Neuronal stem cell (in vitro differentiated cells): ENCODE measurements around the gene PCCB. TPM values are rescaled to one million over a fixed set of nuclear protein-coding genes. Genes with fewer than 3 reads are reported as not detected.

Experiments
- DNase-seq: peaks from one replicate; pipeline ENCODE4 v3.0.0-alpha.2; 2013; ENCODE audit warnings: low spot score
- H2AFZ ChIP-seq: one replicate; pipeline ENCODE4 v1.6.1; 2013; ENCODE audit warnings: mild to moderate bottlenecking, low read length, inconsistent platforms
- H2AK5ac ChIP-seq: 2 replicates; pipeline ENCODE4 v1.6.1; 2013; ENCODE audit warnings: low read depth, mild to moderate bottlenecking, inconsistent platforms, low read length, moderate library complexity, mixed read lengths
- H2BK120ac ChIP-seq: 2 replicates; pipeline ENCODE4 v1.6.1; 2013; ENCODE audit warnings: low read depth, mild to moderate bottlenecking, inconsistent platforms, low read length, moderate library complexity, mixed read lengths
- H2BK12ac ChIP-seq: one replicate; pipeline ENCODE4 v1.6.1; 2013; ENCODE audit warnings: low read length, inconsistent platforms
- H2BK15ac ChIP-seq: 2 replicates; pipeline ENCODE4 v1.6.1; 2013; ENCODE audit warnings: mild to moderate bottlenecking, low read length, inconsistent platforms, mixed read lengths
- H2BK5ac ChIP-seq: one replicate; pipeline ENCODE4 v1.6.1; 2013; ENCODE audit warnings: inconsistent platforms, mild to moderate bottlenecking, low read length, moderate library complexity
- H3K14ac ChIP-seq: one replicate; pipeline ENCODE4 v1.6.1; 2013; ENCODE audit warnings: low read length, inconsistent platforms
- H3K18ac ChIP-seq: 2 replicates; pipeline ENCODE4 v1.6.1; 2013; ENCODE audit warnings: low read length, inconsistent platforms
- H3K23ac ChIP-seq: 2 replicates; pipeline ENCODE4 v1.6.1; 2013; ENCODE audit warnings: low read depth, mild to moderate bottlenecking, mixed read lengths, low read length, inconsistent platforms; ENCODE audit not compliant: poor library complexity
- H3K27ac ChIP-seq: replicated peaks from 3 replicates; pipeline ENCODE4 v1.5.1; 2013; ENCODE audit warnings: low read length, inconsistent platforms
- H3K27me3 ChIP-seq, 3 experiments: 2 replicates each; pipeline ENCODE4 v1.6.1; 2013; ENCODE audit warnings: low read length in 3 of 3, mild to moderate bottlenecking in 2 of 3, inconsistent platforms in 1 of 3, low read depth in 1 of 3, mixed read lengths in 1 of 3, moderate library complexity in 1 of 3; ENCODE audit not compliant: control insufficient read depth in 3 of 3, insufficient read depth in 3 of 3
- H3K36me3 ChIP-seq, 2 donors: replicated peaks in 1 of 2; 2 replicates each; pipeline ENCODE4 v1.6.1; 2013; ENCODE audit warnings: low read length in 2 of 2; ENCODE audit not compliant: control insufficient read depth in 2 of 2, insufficient read depth in 2 of 2
- H3K4ac ChIP-seq: 2 replicates; pipeline ENCODE4 v1.6.1; 2013; ENCODE audit warnings: inconsistent platforms, mild to moderate bottlenecking, low read length, moderate library complexity
- H3K4me1 ChIP-seq, 2 donors: 1 replicate in 1 of 2; 2 replicates in 1 of 2; pipeline ENCODE4 v1.6.1; 2013; ENCODE audit warnings: low read length in 2 of 2, low read depth in 1 of 2; ENCODE audit not compliant: control insufficient read depth in 2 of 2, insufficient read depth in 1 of 2
- H3K4me2 ChIP-seq: one replicate; pipeline ENCODE4 v1.6.1; 2013; ENCODE audit warnings: mild to moderate bottlenecking, low read length, inconsistent platforms; ENCODE audit not compliant: insufficient read depth, poor library complexity, severe bottlenecking
- H3K4me3 ChIP-seq, 2 donors: 2 replicates each; pipeline ENCODE4 v1.5.1; 2013; ENCODE audit warnings: low read length in 2 of 2, mild to moderate bottlenecking in 2 of 2, inconsistent platforms in 1 of 2, moderate library complexity in 1 of 2
- H3K79me1 ChIP-seq: one replicate; pipeline ENCODE4 v1.6.1; 2013; ENCODE audit warnings: low read depth, mild to moderate bottlenecking, inconsistent platforms, low read length, moderate library complexity
- H3K9ac ChIP-seq: one replicate; pipeline ENCODE4 v1.6.1; 2013; ENCODE audit warnings: mild to moderate bottlenecking, low read depth, low read length, inconsistent platforms; ENCODE audit not compliant: poor library complexity
- H3K9me3 ChIP-seq, 2 donors: replicated peaks in 1 of 2; 2 replicates each; pipeline versions ENCODE3 to v1.6.1; 2013; ENCODE audit warnings: low read length in 2 of 2, mild to moderate bottlenecking in 2 of 2, inconsistent platforms in 1 of 2, low read depth in 1 of 2, mixed read lengths in 1 of 2, moderate library complexity in 1 of 2; ENCODE audit not compliant: control insufficient read depth in 2 of 2, insufficient read depth in 1 of 2
- H4K8ac ChIP-seq: one replicate; pipeline ENCODE4 v1.6.1; 2013; ENCODE audit warnings: low read depth, mild to moderate bottlenecking, inconsistent platforms, low read length, moderate library complexity
- H4K91ac ChIP-seq: one replicate; pipeline ENCODE4 v1.6.1; 2013; ENCODE audit warnings: low read length, low read depth, mild to moderate bottlenecking, inconsistent platforms; ENCODE audit not compliant: poor library complexity
- WGBS, 2 donors: extraction: QIAGEN DNeasy Blood & Tissue Kit; methylation state at CpG; one replicate each; pipeline ENCODE4 v1.1.7; 2013; ENCODE audit warnings: missing lambda C conversion rate in 2 of 2, mixed read lengths in 1 of 2; ENCODE audit not compliant: insufficient read length in 2 of 2, insufficient replicate concordance in 1 of 2; ENCODE audit errors: extremely low coverage in 2 of 2; 5-methylcytosine and 5-hydroxymethylcytosine counted together
- polyA plus RNA-seq, 2 experiments: library from polyadenylated mRNA; stranded (reverse); fragments of 200-250 nt; gene quantifications; one replicate each; pipeline ENCODE4 v1.2.3, GENCODE V29; 2013

The PCCB gene
- 41.6 TPM for polyA plus RNA-seq (2013, experiment 1 of 2)
- 42.2 TPM for polyA plus RNA-seq (2013, experiment 2 of 2)

- H3K27ac ChIP-seq, result peak within 1 kb of the TSS; percentile 98
- peak within 1 kb of the TSS; percentile 97 for H3K9ac ChIP-seq
- peak within 1 kb of the TSS; percentile 96 for H2AFZ ChIP-seq
- peaks cover 0 to 4% (median 0%) of the 10 kb centered on the region in 3 experiments for H3K27me3 ChIP-seq
- no peak within 1 kb of the TSS for H2BK15ac ChIP-seq
- H3K79me1 ChIP-seq, result peaks cover 6% of the 10 kb centered on the region
- WGBS, 2 donors, result no CpG with 5 or more reads among the region's 64 CpGs
- peak within 1 kb of the TSS; percentile 74 to 89 for H3K4me3 ChIP-seq
- DNase-seq, result peak; percentile 84
- no peak within 1 kb of the TSS for H3K4ac ChIP-seq
- H3K4me1 ChIP-seq, result peaks cover 5 to 7% of the 10 kb centered on the region in 2 donors
- no peak within 1 kb of the TSS for H2AK5ac ChIP-seq
- H2BK5ac ChIP-seq, result no peak within 1 kb of the TSS
- H3K4me2 ChIP-seq, result peak within 1 kb of the TSS; percentile 63
- H3K18ac ChIP-seq, result peak within 1 kb of the TSS; percentile 98
- peak within 1 kb of the TSS; percentile 95 for H3K23ac ChIP-seq
- no peak within 1 kb of the TSS for H4K91ac ChIP-seq
- H2BK12ac ChIP-seq, result no peak within 1 kb of the TSS
- no peak within 1 kb of the TSS for H2BK120ac ChIP-seq
- no peaks in the 10 kb centered on the region for H3K9me3 ChIP-seq
- H3K14ac ChIP-seq, result peak within 1 kb of the TSS; percentile 79
- peaks cover 0 to 1% of the 10 kb centered on the region in 2 donors for H3K36me3 ChIP-seq
- peak within 1 kb of the TSS; percentile 44 for H4K8ac ChIP-seq
These were observed at the start of gene PCCB for GRCh38 chr3:136250059-136250902. TSS of gene PCCB (plus strand) at chr3:136250340. CDS start at chr3:136250376, 36 bp downstream.

GRCh38 chr3:136207489-136208115 is 42.5 kb upstream of the PCCB start:
- H2BK15ac ChIP-seq, result no peak overlapping the region
- no peak overlapping the region for H2AFZ ChIP-seq
- H2BK5ac ChIP-seq, result no peak overlapping the region
- peaks cover 0 to 4% (median 0%) of the 10 kb centered on the region in 3 experiments for H3K27me3 ChIP-seq
- no peak overlapping the region for H3K14ac ChIP-seq
- H3K9ac ChIP-seq, result no peak overlapping the region
- no peak overlapping the region for H3K4me3 ChIP-seq
- H3K23ac ChIP-seq, result no peak overlapping the region
- H2BK12ac ChIP-seq, result no peak overlapping the region
- no peak overlapping the region for H3K4ac ChIP-seq
- H3K4me1 ChIP-seq, result no peaks in the 10 kb centered on the region
- no peak overlapping the region for H2AK5ac ChIP-seq
- H3K27ac ChIP-seq, result no peak overlapping the region
- H2BK120ac ChIP-seq, result no peak overlapping the region
- no peak overlapping the region for H4K8ac ChIP-seq
- no peaks in the 10 kb centered on the region for H3K79me1 ChIP-seq
- no peaks in the 10 kb centered on the region for H3K36me3 ChIP-seq
- no CpG with 5 or more reads among the region's 4 CpGs for WGBS, 2 donors
- no peak overlapping the region for H3K4me2 ChIP-seq
- no peak overlapping the region for H3K18ac ChIP-seq
- no peak overlapping the region for H4K91ac ChIP-seq
- DNase-seq, result no peak
- H3K9me3 ChIP-seq, result no peaks in the 10 kb centered on the region

- no peak overlapping the region for H4K91ac ChIP-seq
- no peak overlapping the region for H3K4me2 ChIP-seq
- no peak overlapping the region for H3K9ac ChIP-seq
- H3K27ac ChIP-seq, result no peak overlapping the region
- H3K4ac ChIP-seq, result no peak overlapping the region
- no peak overlapping the region for H2BK5ac ChIP-seq
- H2BK15ac ChIP-seq, result no peak overlapping the region
- H2AK5ac ChIP-seq, result no peak overlapping the region
- H3K18ac ChIP-seq, result no peak overlapping the region
- H2AFZ ChIP-seq, result no peak overlapping the region
- no peaks in the 10 kb centered on the region for H3K79me1 ChIP-seq
- no peak overlapping the region for H3K4me3 ChIP-seq
- no peak overlapping the region for H3K14ac ChIP-seq
- no peak overlapping the region for H4K8ac ChIP-seq
- peaks cover 0 to 4% (median 0%) of the 10 kb centered on the region in 3 experiments for H3K27me3 ChIP-seq
- DNase-seq, result no peak
- no peak overlapping the region for H3K23ac ChIP-seq
- H2BK12ac ChIP-seq, result no peak overlapping the region
- no peaks in the 10 kb centered on the region for H3K36me3 ChIP-seq
- no peaks in the 10 kb centered on the region for H3K9me3 ChIP-seq
- H3K4me1 ChIP-seq, result no peaks in the 10 kb centered on the region
- no peak overlapping the region for H2BK120ac ChIP-seq
These were observed 40.2 kb upstream of the PCCB start for GRCh38 chr3:136209921-136210320.

GRCh38 chr3:136211547-136211946 is 38.6 kb upstream of the PCCB start:
- H3K27ac ChIP-seq, result no peak overlapping the region
- H3K4me2 ChIP-seq, result no peak overlapping the region
- H2BK5ac ChIP-seq, result no peak overlapping the region
- no peak overlapping the region for H3K23ac ChIP-seq
- H3K18ac ChIP-seq, result no peak overlapping the region
- no peak overlapping the region for H3K14ac ChIP-seq
- H3K36me3 ChIP-seq, result no peaks in the 10 kb centered on the region
- DNase-seq, result no peak
- H2AFZ ChIP-seq, result no peak overlapping the region
- H3K4me3 ChIP-seq, result no peak overlapping the region
- no peak overlapping the region for H3K9ac ChIP-seq
- H2AK5ac ChIP-seq, result no peak overlapping the region
- no peaks in the 10 kb centered on the region for H3K79me1 ChIP-seq
- no peak overlapping the region for H4K8ac ChIP-seq
- H3K9me3 ChIP-seq, result no peaks in the 10 kb centered on the region
- WGBS, 2 donors, result no CpG with 5 or more reads among the region's 2 CpGs
- H3K4me1 ChIP-seq, result no peaks in the 10 kb centered on the region
- no peak overlapping the region for H2BK12ac ChIP-seq
- H3K4ac ChIP-seq, result no peak overlapping the region
- no peak overlapping the region for H4K91ac ChIP-seq
- no peak overlapping the region for H2BK15ac ChIP-seq
- peaks cover 0 to 4% (median 0%) of the 10 kb centered on the region in 3 experiments for H3K27me3 ChIP-seq
- H2BK120ac ChIP-seq, result no peak overlapping the region
